Measurements from ENCODE around the gene MUC4.
"Not testable (repeated sequence)": the region's sequence is repeated elsewhere in the genome, so short reads cannot be mapped to it uniquely, and the experiment has no call there.

MUC4 gene

GRCh38 chr3:195761123-195761566 lies 50.6 kb downstream of the MUC4 start:
- DNase-seq (ENCODE audit: low read depth): no peak

GRCh38 chr3:195760345-195761122 lies 51.2 kb downstream of the MUC4 start:
- DNase-seq (ENCODE audit: low read depth): no peak

- no peak for DNase-seq (ENCODE audit: low read depth)
These were observed 52.9 kb downstream of the MUC4 start for GRCh38 chr3:195758721-195759353.

GRCh38 chr3:195757827-195758226 lies 53.9 kb downstream of the MUC4 start:
- no peak for DNase-seq (ENCODE audit: low read depth)

- no peak for DNase-seq (ENCODE audit: low read depth)
These were observed 54.3 kb downstream of the MUC4 start for GRCh38 chr3:195757438-195757770.

- DNase-seq (ENCODE audit: low read depth): no peak
These were observed 55.7 kb downstream of the MUC4 start for GRCh38 chr3:195755791-195756676.

- DNase-seq (ENCODE audit: low read depth): no peak
These were observed 56.3 kb downstream of the MUC4 start for GRCh38 chr3:195755391-195755790.

GRCh38 chr3:195754906-195755305 lies 56.8 kb downstream of the MUC4 start:
- DNase-seq (ENCODE audit: low read depth): no peak

GRCh38 chr3:195754141-195754540 lies 57.6 kb downstream of the MUC4 start:
- DNase-seq (ENCODE audit: low read depth): no peak

- DNase-seq (ENCODE audit: low read depth): no peak
These were observed 58.1 kb downstream of the MUC4 start for GRCh38 chr3:195753581-195753980.

- no peak for DNase-seq (ENCODE audit: low read depth)
These were observed 59.0 kb downstream of the MUC4 start for GRCh38 chr3:195752546-195753331.

GRCh38 chr3:195752066-195752465 lies 59.7 kb downstream of the MUC4 start:
- DNase-seq (ENCODE audit: low read depth): no peak

GRCh38 chr3:195751560-195751959 lies 60.2 kb downstream of the MUC4 start:
- DNase-seq (ENCODE audit: low read depth): no peak

- DNase-seq (ENCODE audit: low read depth): no peak
These were observed 60.8 kb downstream of the MUC4 start for GRCh38 chr3:195750797-195751520.

GRCh38 chr3:195749101-195749500 lies 62.6 kb downstream of the MUC4 start:
- not testable (repeated sequence) for DNase-seq (ENCODE audit: low read depth)

- DNase-seq (ENCODE audit: low read depth): no peak
These were observed 63.1 kb downstream of the MUC4 start for GRCh38 chr3:195748661-195749060.

GRCh38 chr3:195746751-195747150 lies 65.0 kb downstream of the MUC4 start:
- no peak for DNase-seq (ENCODE audit: low read depth)

GRCh38 chr3:195746346-195746745 lies 65.4 kb downstream of the MUC4 start:
- DNase-seq (ENCODE audit: low read depth): no peak

- no peak for DNase-seq (ENCODE audit: low read depth)
These were observed 67.3 kb downstream of the MUC4 start for GRCh38 chr3:195744437-195744836.

GRCh38 chr3:195739561-195740111 lies 72.1 kb downstream of the MUC4 start:
- DNase-seq (ENCODE audit: low read depth): no peak
